ENCODE measurements around the gene SP2.

GRCh38 chr17:47879776-47880454 is 16.1 kb upstream of the SP2 start:
- TF ChIP-seq GABPA (IDR thresholded peaks at IDR 0.05; ENCODE audit: low read depth, low read length) (no peak), GABPA (CRISPR knock-in tag; IDR thresholded peaks at IDR 0.05; ENCODE audit: low read depth) (no peak), KLF12 (CRISPR knock-in tag; IDR thresholded peaks at IDR 0.05; ENCODE audit: borderline replicate concordance) (no peak), ZNF891 (CRISPR knock-in tag; IDR thresholded peaks at IDR 0.05) (no peak), RORA (CRISPR knock-in tag; IDR thresholded peaks at IDR 0.05) (no peak), SKIL (CRISPR knock-in tag; IDR thresholded peaks at IDR 0.05; ENCODE audit: borderline replicate concordance) (no peak), ZKSCAN1 (IDR thresholded peaks at IDR 0.05; ENCODE audit: low read length) (no peak), JUND (CRISPR knock-in tag; IDR thresholded peaks at IDR 0.05) (no peak), ZNF792 (CRISPR knock-in tag; IDR thresholded peaks at IDR 0.05) (no peak)

All from HepG2 (cell line).